ENCODE data around the gene RPL23. TPM values are rescaled to one million over a fixed set of nuclear protein-coding genes. Genes with fewer than 3 reads are reported as not detected.
A peak's percentile ranks its signal among the peaks of the same experiment; 100 is the strongest.

RPL23 gene
- total RNA-seq, result 1,802 and 1,851 TPM in 2 replicates
- long read RNA-seq, transcript RPL23-206 (5 exons, 2,821 nt), result major isoform, 196 of 213 reads
- long read RNA-seq, partial matches to known transcripts, result 10 of 213 reads
- long read RNA-seq, other reads (novel, unspliced or antisense), result 5 of 213 reads

- Mint-ChIP-seq H3K27ac (ENCODE audit: unreplicated experiment) (peak within 1 kb of the TSS; percentile 99), H3K36me3 (ENCODE audit: low read depth) (peaks cover 38% of the 10 kb centered on the region), H3K4me1 (peaks cover 42% of the 10 kb centered on the region), H3K4me3 (peak within 1 kb of the TSS; percentile 98), H3K9me3 (no peaks in the 10 kb centered on the region), H3K27me3 (ENCODE audit: low read depth) (no peaks in the 10 kb centered on the region)
- DNase-seq (ENCODE audit: low read depth, low spot score), result peak; percentile 83
- TF ChIP-seq, protein P1, sequence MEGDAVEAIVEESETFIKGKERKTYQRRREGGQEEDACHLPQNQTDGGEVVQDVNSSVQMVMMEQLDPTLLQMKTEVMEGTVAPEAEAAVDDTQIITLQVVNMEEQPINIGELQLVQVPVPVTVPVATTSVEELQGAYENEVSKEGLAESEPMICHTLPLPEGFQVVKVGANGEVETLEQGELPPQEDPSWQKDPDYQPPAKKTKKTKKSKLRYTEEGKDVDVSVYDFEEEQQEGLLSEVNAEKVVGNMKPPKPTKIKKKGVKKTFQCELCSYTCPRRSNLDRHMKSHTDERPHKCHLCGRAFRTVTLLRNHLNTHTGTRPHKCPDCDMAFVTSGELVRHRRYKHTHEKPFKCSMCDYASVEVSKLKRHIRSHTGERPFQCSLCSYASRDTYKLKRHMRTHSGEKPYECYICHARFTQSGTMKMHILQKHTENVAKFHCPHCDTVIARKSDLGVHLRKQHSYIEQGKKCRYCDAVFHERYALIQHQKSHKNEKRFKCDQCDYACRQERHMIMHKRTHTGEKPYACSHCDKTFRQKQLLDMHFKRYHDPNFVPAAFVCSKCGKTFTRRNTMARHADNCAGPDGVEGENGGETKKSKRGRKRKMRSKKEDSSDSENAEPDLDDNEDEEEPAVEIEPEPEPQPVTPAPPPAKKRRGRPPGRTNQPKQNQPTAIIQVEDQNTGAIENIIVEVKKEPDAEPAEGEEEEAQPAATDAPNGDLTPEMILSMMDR (conservative IDR thresholded peaks at IDR 0.05), result no peak
Observed at GRCh38 chr17:38853292-38854219, at the start of gene RPL23. Gene RPL23, minus strand, starts transcription at chr17:38853721. Its CDS starts 11 bp downstream, at chr17:38853710.

DNA sequence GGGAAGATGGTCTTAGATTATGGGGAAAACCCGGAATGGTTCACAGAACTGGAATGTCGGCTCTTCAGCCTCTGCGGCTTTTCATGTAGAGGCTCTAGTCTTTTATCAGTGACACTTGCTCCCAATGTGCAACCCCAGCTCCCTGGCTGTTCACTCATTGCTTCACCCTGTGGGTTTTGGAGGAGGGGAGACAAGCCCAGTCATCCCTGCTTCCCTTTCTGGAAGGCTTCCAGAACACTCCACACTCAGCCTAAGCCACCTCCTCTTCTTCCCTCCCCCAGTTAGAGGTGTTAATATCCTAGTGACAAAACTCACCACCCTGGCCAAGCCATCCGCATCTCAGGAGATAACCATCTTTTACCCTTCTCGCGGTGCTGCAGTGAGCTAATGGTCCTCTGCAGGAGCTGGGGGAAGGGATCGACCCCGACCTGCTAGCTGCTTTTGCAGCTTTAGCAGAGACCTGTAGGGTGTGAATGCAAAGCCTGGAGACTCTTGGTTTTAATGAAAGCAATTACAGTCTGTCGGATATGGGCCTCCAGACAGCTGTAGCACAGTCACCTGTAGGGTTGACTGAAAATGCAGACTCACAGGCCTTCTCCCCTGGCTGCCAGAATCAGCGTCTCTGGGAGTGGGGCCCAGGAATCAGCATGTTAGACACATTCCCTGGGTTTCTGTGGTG lies 47.6 kb upstream of the RPL23 start:
- peaks cover 40% of the 10 kb centered on the region for H3K4me1 Mint-ChIP-seq
- DNase-seq (ENCODE audit: low read depth, low spot score), result no peak
- H3K9me3 Mint-ChIP-seq, result no peaks in the 10 kb centered on the region
- H3K36me3 Mint-ChIP-seq (ENCODE audit: low read depth), result peaks cover 3% of the 10 kb centered on the region
- H3K27me3 Mint-ChIP-seq (ENCODE audit: low read depth), result no peaks in the 10 kb centered on the region
- peak overlapping the region; percentile 54 for H3K27ac Mint-ChIP-seq (ENCODE audit: unreplicated experiment)
- H3K4me3 Mint-ChIP-seq, result peak overlapping the region; percentile 70
- TF ChIP-seq, protein P1 (conservative IDR thresholded peaks at IDR 0.05), result no peak

DNA sequence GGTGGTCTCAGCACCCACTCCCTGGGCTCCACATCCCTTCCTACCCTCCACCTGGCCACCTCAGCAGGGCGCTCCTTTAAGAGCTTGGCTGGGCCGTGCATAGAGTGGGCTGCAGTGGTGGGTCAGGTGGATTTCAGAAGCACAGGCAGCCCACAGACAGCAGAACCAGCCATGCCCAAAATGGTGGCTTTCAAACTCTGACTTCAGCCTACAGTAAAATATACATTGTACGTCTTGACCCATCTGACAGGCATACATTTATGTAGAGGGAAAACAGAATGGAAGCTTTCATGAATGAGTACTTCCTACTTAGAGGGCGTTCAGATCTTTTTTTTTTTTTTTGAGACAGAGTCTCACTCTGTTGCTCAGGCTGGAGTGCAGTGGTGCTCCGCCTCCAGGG lies 45.9 kb upstream of the RPL23 start:
- H3K4me3 Mint-ChIP-seq, result peak overlapping the region; percentile 62
- TF ChIP-seq, protein P1 (conservative IDR thresholded peaks at IDR 0.05), result no peak
- H3K36me3 Mint-ChIP-seq (ENCODE audit: low read depth), result peaks cover 3% of the 10 kb centered on the region
- no peaks in the 10 kb centered on the region for H3K27me3 Mint-ChIP-seq (ENCODE audit: low read depth)
- H3K9me3 Mint-ChIP-seq, result no peaks in the 10 kb centered on the region
- peaks cover 45% of the 10 kb centered on the region for H3K4me1 Mint-ChIP-seq
- no peak overlapping the region for H3K27ac Mint-ChIP-seq (ENCODE audit: unreplicated experiment)
- no peak for DNase-seq (ENCODE audit: low read depth, low spot score)

DNA sequence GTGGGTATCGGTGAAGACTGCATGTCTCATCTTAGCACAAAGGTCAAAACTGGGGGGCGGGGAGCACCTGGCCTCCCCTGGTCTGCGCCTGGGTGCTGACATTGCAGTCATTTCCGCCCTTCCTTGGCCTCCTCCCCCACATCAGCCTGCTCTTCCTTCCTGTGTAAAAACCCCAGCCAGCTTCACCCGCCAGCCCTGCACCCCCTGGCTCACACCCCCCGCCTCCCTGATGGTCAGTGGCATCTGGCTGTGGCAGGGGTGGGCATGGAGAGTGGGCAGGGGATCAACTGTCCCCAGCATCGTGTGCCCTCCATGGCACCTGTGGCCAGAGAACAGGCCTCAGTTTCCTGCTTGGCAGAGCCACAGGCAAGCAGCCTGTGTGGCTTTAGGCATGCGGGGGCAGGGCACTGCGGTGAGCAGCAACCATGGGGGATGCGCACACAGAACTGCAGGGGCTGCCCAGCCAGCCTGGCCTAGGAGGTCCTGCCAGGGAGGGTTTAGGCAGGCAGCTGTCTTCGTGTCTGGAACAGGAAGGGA lies 45.4 kb upstream of the RPL23 start:
- Mint-ChIP-seq H3K4me1 (peaks cover 51% of the 10 kb centered on the region), H3K4me3 (no peak overlapping the region), H3K9me3 (no peaks in the 10 kb centered on the region), H3K27me3 (ENCODE audit: low read depth) (no peaks in the 10 kb centered on the region), H3K27ac (ENCODE audit: unreplicated experiment) (no peak overlapping the region), H3K36me3 (ENCODE audit: low read depth) (no peaks in the 10 kb centered on the region)
- TF ChIP-seq, protein P1 (conservative IDR thresholded peaks at IDR 0.05), result no peak
- no peak for DNase-seq (ENCODE audit: low read depth, low spot score)

DNA sequence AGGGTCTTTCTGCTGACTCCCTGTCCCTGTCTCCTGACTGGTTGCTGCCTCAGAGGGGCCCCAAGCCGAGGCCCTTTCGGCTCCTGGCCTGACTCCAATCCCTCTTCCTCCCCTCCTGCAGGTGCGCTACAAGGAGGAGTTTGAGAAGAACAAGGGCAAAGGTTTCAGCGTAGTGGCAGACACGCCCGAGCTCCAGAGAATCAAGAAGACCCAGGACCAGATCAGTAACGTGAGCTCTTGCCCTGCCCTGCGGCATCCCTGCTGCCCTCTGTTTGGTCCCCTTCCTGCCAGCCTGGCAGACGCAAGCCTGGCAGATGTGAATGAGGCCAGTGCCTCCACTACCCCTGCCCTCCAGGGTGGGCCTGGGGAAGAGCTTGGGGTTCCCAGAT lies 44.8 kb upstream of the RPL23 start:
- peak overlapping the region; percentile 71 for H3K27ac Mint-ChIP-seq (ENCODE audit: unreplicated experiment)
- no peaks in the 10 kb centered on the region for H3K9me3 Mint-ChIP-seq
- peaks cover 51% of the 10 kb centered on the region for H3K4me1 Mint-ChIP-seq

More for the DNA sequence above, 44.8 kb upstream of the RPL23 start:
- Mint-ChIP-seq H3K36me3 (ENCODE audit: low read depth) (no peaks in the 10 kb centered on the region), H3K27me3 (ENCODE audit: low read depth) (no peaks in the 10 kb centered on the region), H3K4me3 (no peak overlapping the region)
- DNase-seq (ENCODE audit: low read depth, low spot score), result no peak
- TF ChIP-seq, protein P1 (conservative IDR thresholded peaks at IDR 0.05), result no peak
